GM21423 (cell line): ENCODE results near the gene B4GALT3.
A peak's percentile ranks its signal among the peaks of the same experiment; 100 is the strongest.

Experiments used
- ATAC-seq: cut with Tn5 transposase; IDR thresholded peaks from one replicate; pipeline ENCODE4 v1.9.1; 2021; ENCODE audit warnings: mild to moderate bottlenecking, moderate library complexity; ENCODE audit not compliant: unreplicated experiment

The B4GALT3 gene

GRCh38 chr1:161206411-161207140 is 29.3 kb upstream of the B4GALT3 start:
- no peak for ATAC-seq

- ATAC-seq = peak; percentile 95
Measured at GRCh38 chr1:161201836-161202712, 24.8 kb upstream of the B4GALT3 start, which contains the start of gene NDUFS2. Gene NDUFS2 (plus strand): TSS chr1:161202367. CDS start chr1:161202386, 19 bp downstream.

GRCh38 chr1:161200992-161201835 is 23.9 kb upstream of the B4GALT3 start:
- ATAC-seq = no peak

- ATAC-seq = no peak
Measured at GRCh38 chr1:161200421-161200991, 23.2 kb upstream of the B4GALT3 start.

GRCh38 chr1:161199506-161200139 is 22.3 kb upstream of the B4GALT3 start:
- no peak for ATAC-seq

- ATAC-seq = no peak
Measured at GRCh38 chr1:161198897-161199431, 21.7 kb upstream of the B4GALT3 start, which contains the start of gene ADAMTS4. Gene ADAMTS4 (minus strand): TSS chr1:161199054. CDS start chr1:161198627, 427 bp downstream.

GRCh38 chr1:161198194-161198896 is 21.0 kb upstream of the B4GALT3 start:
- no peak for ATAC-seq

GRCh38 chr1:161197560-161198193 is 20.4 kb upstream of the B4GALT3 start:
- ATAC-seq = no peak

DNA sequence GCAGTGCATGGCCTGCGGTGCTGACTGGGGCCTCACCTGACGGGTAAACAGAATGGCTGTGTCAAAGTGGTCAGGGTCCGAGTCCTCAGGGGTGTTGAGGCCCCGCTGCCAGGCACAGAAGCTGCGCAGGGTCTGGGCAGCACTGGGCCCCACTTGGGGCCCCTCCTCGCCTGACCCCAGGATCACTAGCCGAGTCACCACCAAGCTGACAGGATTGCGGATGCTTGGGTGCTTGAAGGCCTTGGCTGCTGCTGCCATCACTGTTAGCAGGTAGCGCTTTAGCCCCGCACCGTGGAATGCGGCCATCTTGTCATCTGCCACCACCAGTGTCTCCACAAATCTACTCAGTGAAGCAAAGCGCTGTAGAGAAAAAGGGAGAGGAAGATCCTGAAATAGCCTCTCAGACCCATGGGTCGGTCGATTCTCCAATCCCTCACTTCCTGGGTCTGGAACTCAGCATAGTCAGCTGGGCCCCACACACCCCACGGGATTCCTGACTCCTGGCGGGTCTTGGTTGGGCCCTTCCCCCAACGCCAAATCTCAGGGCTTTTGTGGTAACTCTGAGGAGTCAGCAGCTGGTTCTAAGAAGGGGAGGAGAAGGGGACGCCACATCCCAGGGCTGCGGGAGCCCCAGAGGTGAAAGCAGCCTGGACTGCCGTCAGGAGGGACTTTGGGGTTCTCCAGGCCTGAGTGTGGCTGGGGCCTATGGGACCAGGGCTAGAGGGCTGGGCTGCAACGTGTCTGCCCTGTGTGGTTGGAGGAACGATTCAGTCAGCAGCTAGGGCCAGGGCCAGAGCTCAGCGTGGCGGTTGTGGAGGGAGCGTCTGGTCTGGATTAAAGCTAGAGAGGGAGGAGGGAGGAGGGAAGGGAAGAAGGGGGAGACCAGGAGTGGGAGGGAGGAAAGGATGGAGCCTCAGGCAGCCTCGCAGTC is 19.5 kb upstream of the B4GALT3 start:
- ATAC-seq = no peak

GRCh38 chr1:161196111-161196510 is 18.8 kb upstream of the B4GALT3 start:
- ATAC-seq = no peak

DNA sequence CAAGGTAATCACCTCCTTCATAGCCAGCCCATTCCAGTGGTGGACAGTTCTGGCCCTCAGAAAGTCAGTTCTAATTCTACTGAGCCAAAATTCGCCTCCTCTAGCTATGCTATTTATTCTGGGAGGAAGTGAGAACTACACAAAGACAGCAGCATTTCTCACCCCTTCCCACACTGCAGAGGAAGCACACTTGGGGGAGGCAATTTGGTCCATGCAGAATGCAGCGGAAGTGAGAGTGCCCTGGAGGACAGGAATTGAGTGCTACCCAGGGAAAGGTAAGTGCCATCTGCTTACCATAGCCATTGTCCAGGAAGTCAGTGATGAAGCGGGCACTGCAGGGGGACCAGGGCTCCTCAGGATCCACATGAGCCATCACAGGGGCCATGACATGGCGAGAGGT is 17.9 kb upstream of the B4GALT3 start:
- peak; percentile 51 for ATAC-seq

DNA sequence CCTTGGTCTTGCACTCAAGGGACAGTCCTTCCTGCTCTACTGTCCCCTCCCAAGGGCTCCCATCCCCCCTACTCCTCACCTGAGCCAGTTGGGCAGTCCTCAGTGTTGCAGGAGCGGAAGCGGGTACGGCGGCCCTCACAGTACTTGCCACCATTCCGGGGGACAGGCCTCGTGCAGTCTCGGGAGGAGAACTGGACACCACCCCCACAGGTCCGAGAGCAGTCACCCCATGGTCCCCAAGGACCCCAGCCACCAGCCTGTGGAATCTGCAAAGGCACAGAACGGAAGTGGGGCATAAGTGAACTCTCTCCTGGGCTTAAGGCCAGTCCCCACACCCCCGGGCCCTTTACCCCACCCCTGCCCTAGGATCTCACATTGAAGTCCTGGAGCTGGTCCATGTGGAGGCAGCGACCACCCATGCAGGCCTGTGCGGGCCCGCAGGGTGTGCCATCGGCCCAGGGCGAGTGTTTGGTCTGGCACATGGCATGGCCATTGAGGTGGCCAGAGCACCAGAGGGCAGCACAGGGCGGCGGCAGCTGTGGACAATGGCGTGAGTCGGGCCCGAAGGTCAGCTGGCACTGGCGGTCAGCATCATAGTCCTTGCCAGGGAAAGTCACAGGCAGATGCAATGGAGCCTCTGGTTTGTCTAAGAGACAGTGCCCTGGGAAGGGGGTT is 16.4 kb upstream of the B4GALT3 start:
- no peak for ATAC-seq

- peak; percentile 54 for ATAC-seq
Measured at GRCh38 chr1:161192476-161193465, 15.5 kb upstream of the B4GALT3 start.

DNA sequence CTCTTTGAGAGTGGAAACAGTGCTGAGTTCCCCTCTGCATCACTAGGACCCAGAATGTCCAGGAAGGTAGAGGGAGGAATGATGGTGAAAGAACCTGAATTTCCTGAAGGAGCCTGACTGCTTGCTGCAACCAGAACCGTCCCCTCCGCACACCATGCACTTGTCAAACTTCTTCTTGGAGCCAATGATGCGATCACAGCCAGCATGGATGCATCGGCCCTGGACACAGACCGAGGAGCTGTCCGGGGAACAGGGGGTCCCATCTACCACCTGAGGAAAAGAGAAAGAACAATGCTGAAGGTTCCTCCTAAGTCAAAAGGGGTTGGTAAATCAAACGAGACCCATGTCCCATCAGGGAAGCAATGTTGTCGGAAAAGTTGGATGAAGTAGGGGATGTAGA is 14.7 kb upstream of the B4GALT3 start:
- ATAC-seq = no peak

DNA sequence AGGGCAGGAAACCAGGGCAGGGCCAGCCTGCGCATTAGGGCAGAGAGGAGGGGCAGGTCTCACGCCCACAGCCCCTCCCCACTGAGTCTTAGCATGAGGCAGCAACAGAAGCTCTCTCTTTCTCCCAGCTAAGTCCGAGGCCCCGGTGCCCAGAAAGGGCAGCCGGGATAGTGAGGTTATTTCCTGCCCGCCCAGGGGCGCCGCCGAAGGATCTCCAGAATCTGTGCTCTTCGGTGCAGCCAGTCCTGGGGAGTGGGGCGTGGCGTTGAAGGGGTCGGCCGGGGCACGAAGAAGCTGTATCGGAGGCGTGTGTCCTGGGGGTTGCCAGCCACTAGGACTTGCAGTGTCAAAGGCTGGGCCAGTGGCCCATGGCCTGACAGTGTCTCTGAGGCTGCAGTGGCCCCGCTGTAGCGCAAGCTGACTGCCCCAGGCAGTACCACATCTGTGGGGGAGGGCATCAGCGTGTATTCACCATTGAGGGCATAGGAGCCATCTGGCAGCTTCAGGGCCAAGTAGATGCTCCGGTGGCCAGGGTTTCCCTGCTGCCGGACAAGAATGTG is 13.7 kb upstream of the B4GALT3 start:
- no peak for ATAC-seq

GRCh38 chr1:161189036-161189435 is 11.7 kb upstream of the B4GALT3 start:
- ATAC-seq = no peak
